OCI-LY1 (cell line): Measurements from ENCODE around the gene CAMTA1.

Experiments
- H2AFZ ChIP-seq: fragments of 200-600 bp; sonication (generic), shearing (Covaris generic); 2 replicates; pipeline ENCODE4 v1.6.0; 2014; ENCODE audit warnings: antibody characterized with exemption, mild to moderate bottlenecking, low read length
- H3F3A ChIP-seq: fragments of 200-600 bp; sonication (generic), shearing (Covaris generic); 2 replicates; pipeline ENCODE4 v1.6.0; 2014; ENCODE audit warnings: mild to moderate bottlenecking, antibody characterized with exemption, low read length, moderate library complexity; ENCODE audit not compliant: insufficient read depth
- H3K27ac ChIP-seq: fragments of 200-600 bp; sonication (generic); 2 replicates; pipeline ENCODE4 v1.5.1; 2014; ENCODE audit warnings: low read length, mixed run types, mild to moderate bottlenecking, low read depth; ENCODE audit not compliant: poor library complexity, severe bottlenecking
- H3K27me3 ChIP-seq: fragments of 200-600 bp; sonication (generic); 2 replicates; pipeline ENCODE4 v1.6.0; 2014; ENCODE audit warnings: antibody characterized with exemption, mild to moderate bottlenecking, low read length, moderate library complexity; ENCODE audit not compliant: insufficient read depth
- H3K36me3 ChIP-seq: fragments of 200-600 bp; sonication (generic); 2 replicates; pipeline ENCODE4 v1.6.1; 2014; ENCODE audit warnings: mild to moderate bottlenecking, antibody characterized with exemption, low read length, moderate library complexity, mixed read lengths; ENCODE audit not compliant: insufficient read depth
- H3K4me1 ChIP-seq: fragments of 200-600 bp; sonication (generic); 2 replicates; pipeline ENCODE4 v1.5.1; 2014; ENCODE audit warnings: mild to moderate bottlenecking, low read length, moderate library complexity; ENCODE audit not compliant: insufficient read depth, severe bottlenecking
- H3K4me2 ChIP-seq: fragments of 200-600 bp; sonication (generic), shearing (Covaris generic); 2 replicates; pipeline ENCODE4 v1.6.1; 2014; ENCODE audit warnings: low read length
- H3K4me3 ChIP-seq: fragments of 200-600 bp; sonication (generic); 2 replicates; pipeline ENCODE4 v1.5.1; 2014; ENCODE audit warnings: low read length, low read depth, mild to moderate bottlenecking, mixed read lengths; ENCODE audit not compliant: poor library complexity, severe bottlenecking
- H3K79me2 ChIP-seq: fragments of 200-600 bp; shearing (Covaris generic); 2 replicates; pipeline ENCODE4 v1.6.1; 2016; ENCODE audit warnings: mixed run types, low read length, mixed read lengths; ENCODE audit not compliant: insufficient read depth
- H3K9ac ChIP-seq: fragments of 200-600 bp; sonication (generic), shearing (Covaris generic); 2 replicates; pipeline ENCODE4 v1.6.1; 2014; ENCODE audit warnings: mild to moderate bottlenecking, low read length, mixed read lengths
- H3K9me2 ChIP-seq: fragments of 200-600 bp; sonication (generic), shearing (Covaris generic); 2 replicates; pipeline ENCODE4 v1.6.1; 2014; ENCODE audit warnings: low read depth, mild to moderate bottlenecking, low read length, mixed read lengths
- H3K9me3 ChIP-seq: fragments of 200-600 bp; shearing (Covaris generic); 2 replicates; pipeline ENCODE4 v1.6.1; 2014; ENCODE audit warnings: low read length, mixed read lengths
- H4K20me1 ChIP-seq: fragments of 200-600 bp; sonication (generic), shearing (Covaris generic); 2 replicates; pipeline ENCODE4 v1.6.0; 2016; ENCODE audit warnings: mild to moderate bottlenecking, low read length; ENCODE audit not compliant: insufficient read depth
- EZH2 ChIP-seq: fragments of 200-600 bp; sonication (generic), shearing (Covaris generic); IDR thresholded peaks from 2 replicates; pipeline ENCODE4 v1.8.0; 2017; ENCODE audit warnings: borderline replicate concordance, mixed run types, mild to moderate bottlenecking, antibody characterized with exemption, low read length, moderate library complexity, mixed read lengths
- TF ChIP-seq, protein P1 (sequence below): fragments of 200-600 bp; sonication (generic), shearing (Covaris generic); IDR thresholded peaks from 2 replicates; pipeline ENCODE4 v1.5.1; 2017; ENCODE audit warnings: mild to moderate bottlenecking, antibody characterized with exemption, low read length, moderate library complexity, mixed read lengths

The CAMTA1 gene

GRCh38 chr1:7094509-7094908 is 309.3 kb downstream of the CAMTA1 start:
- no peak overlapping the region for H3K4me2 ChIP-seq
- H3K9me3 ChIP-seq: no peaks in the 10 kb centered on the region
- no peaks in the 10 kb centered on the region for H3K9me2 ChIP-seq
- no peak overlapping the region for H2AFZ ChIP-seq
- no peaks in the 10 kb centered on the region for H3K4me1 ChIP-seq
- H3K79me2 ChIP-seq: no peaks in the 10 kb centered on the region
- no peaks in the 10 kb centered on the region for H3K36me3 ChIP-seq
- H3K27me3 ChIP-seq: peaks cover 13% of the 10 kb centered on the region
- H3K4me3 ChIP-seq: no peak overlapping the region
- H3F3A ChIP-seq: no peaks in the 10 kb centered on the region
- no peaks in the 10 kb centered on the region for H4K20me1 ChIP-seq
- TF ChIP-seq, protein P1, sequence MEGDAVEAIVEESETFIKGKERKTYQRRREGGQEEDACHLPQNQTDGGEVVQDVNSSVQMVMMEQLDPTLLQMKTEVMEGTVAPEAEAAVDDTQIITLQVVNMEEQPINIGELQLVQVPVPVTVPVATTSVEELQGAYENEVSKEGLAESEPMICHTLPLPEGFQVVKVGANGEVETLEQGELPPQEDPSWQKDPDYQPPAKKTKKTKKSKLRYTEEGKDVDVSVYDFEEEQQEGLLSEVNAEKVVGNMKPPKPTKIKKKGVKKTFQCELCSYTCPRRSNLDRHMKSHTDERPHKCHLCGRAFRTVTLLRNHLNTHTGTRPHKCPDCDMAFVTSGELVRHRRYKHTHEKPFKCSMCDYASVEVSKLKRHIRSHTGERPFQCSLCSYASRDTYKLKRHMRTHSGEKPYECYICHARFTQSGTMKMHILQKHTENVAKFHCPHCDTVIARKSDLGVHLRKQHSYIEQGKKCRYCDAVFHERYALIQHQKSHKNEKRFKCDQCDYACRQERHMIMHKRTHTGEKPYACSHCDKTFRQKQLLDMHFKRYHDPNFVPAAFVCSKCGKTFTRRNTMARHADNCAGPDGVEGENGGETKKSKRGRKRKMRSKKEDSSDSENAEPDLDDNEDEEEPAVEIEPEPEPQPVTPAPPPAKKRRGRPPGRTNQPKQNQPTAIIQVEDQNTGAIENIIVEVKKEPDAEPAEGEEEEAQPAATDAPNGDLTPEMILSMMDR: no peak
- no peak for TF ChIP-seq EZH2
- H3K27ac ChIP-seq: no peak overlapping the region
- no peak overlapping the region for H3K9ac ChIP-seq

DNA sequence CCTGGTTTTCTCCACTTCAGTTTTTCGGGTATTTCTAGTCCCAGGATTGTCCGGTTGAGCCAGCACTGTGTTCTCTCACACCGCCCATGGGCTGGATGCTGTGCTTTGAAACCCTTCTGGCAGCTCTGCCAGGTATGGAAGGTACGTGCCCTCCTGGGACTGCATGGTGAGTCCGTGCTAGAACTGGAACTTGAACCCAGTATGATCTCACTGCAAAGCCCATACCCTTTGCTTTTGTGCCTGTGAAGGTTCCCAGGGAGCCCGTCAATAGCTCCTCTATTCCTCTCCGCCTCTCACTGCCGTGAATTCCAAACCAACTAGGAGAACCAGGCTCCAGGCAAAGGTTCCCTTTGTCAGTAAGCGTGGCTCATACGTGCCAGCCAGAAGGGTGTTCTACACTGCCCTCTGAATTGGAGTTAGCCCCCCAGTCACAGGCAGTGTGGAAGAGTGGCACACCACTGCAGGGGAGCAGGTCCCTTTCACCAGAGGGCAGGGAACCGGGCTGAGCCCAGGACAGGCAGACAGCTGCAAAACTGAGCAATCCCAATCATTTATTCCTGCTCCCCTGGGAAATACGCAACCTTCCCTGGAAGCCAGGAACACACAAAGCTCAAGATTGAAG is 310.2 kb downstream of the CAMTA1 start:
- H3K36me3 ChIP-seq: no peaks in the 10 kb centered on the region
- no peaks in the 10 kb centered on the region for H3K4me1 ChIP-seq
- H3K9me3 ChIP-seq: no peaks in the 10 kb centered on the region
- peaks cover 13% of the 10 kb centered on the region for H3K27me3 ChIP-seq
- no peak overlapping the region for H3K9ac ChIP-seq
- TF ChIP-seq, protein P1: no peak
- TF ChIP-seq EZH2: no peak
- no peak overlapping the region for H3K4me3 ChIP-seq
- no peak overlapping the region for H2AFZ ChIP-seq
- no peaks in the 10 kb centered on the region for H3K9me2 ChIP-seq
- no peaks in the 10 kb centered on the region for H3F3A ChIP-seq
- no peaks in the 10 kb centered on the region for H3K79me2 ChIP-seq
- no peak overlapping the region for H3K27ac ChIP-seq
- H4K20me1 ChIP-seq: no peaks in the 10 kb centered on the region
- no peak overlapping the region for H3K4me2 ChIP-seq

DNA sequence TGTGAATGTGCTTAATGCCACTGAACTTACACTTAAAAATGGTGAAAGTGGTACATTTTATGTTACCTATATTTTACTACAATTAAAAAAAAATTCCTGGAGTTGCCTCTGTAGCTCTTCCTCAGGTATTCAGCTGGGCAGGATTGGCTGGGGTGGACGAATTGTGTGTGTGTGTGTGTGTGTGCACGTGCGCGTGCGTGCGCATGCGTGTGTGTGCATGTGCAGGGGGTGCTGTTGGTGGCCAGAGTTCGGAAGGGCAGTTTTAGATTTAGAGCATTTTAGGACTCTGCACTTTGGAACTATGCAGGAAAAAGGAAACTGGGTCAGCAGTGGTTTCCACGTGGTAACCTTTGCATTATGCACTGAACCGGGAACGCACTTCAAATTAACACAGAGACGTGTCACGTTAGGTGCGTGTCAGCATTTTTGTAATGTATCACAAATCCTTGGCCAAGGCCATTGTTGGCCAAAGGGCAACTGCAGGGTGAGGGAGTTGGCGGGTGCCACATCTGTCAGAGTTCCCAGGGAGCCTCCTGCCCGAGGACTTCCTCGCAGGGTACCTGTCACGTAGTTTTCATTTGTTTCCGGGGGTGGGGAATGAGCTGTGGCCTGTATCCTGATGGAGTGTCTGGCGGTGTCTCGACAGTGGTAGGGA is 312.8 kb downstream of the CAMTA1 start:
- H3K4me1 ChIP-seq: no peaks in the 10 kb centered on the region
- H3F3A ChIP-seq: no peaks in the 10 kb centered on the region
- no peaks in the 10 kb centered on the region for H3K9me3 ChIP-seq
- no peak overlapping the region for H3K9ac ChIP-seq
- no peaks in the 10 kb centered on the region for H3K9me2 ChIP-seq
- no peaks in the 10 kb centered on the region for H3K79me2 ChIP-seq
- H3K4me3 ChIP-seq: no peak overlapping the region
- H3K4me2 ChIP-seq: no peak overlapping the region
- H3K36me3 ChIP-seq: no peaks in the 10 kb centered on the region
- H4K20me1 ChIP-seq: no peaks in the 10 kb centered on the region
- no peak overlapping the region for H2AFZ ChIP-seq
- no peak for TF ChIP-seq EZH2
- TF ChIP-seq, protein P1: no peak
- H3K27me3 ChIP-seq: peaks cover 10% of the 10 kb centered on the region
- H3K27ac ChIP-seq: no peak overlapping the region
